GM08714 (cell line): Measurements from ENCODE around the gene UPK1A.
"Not testable (repeated sequence)": the region's sequence is repeated elsewhere in the genome, so short reads cannot be mapped to it uniquely, and the experiment has no call there.

Source experiments
- H3K4me3 ChIP-seq: fragments of 200-500 bp; sonication (Bioruptor generic); 2 replicates; pipeline ENCODE4 v1.5.1; 2014; ENCODE audit warnings: mild to moderate bottlenecking, low read length, inconsistent platforms
- ZNF274 ChIP-seq: IDR thresholded peaks from 2 replicates; pipeline ENCODE4 v1.6.1; 2012; ENCODE audit warnings: mild to moderate bottlenecking, low read depth, low read length

UPK1A gene

DNA sequence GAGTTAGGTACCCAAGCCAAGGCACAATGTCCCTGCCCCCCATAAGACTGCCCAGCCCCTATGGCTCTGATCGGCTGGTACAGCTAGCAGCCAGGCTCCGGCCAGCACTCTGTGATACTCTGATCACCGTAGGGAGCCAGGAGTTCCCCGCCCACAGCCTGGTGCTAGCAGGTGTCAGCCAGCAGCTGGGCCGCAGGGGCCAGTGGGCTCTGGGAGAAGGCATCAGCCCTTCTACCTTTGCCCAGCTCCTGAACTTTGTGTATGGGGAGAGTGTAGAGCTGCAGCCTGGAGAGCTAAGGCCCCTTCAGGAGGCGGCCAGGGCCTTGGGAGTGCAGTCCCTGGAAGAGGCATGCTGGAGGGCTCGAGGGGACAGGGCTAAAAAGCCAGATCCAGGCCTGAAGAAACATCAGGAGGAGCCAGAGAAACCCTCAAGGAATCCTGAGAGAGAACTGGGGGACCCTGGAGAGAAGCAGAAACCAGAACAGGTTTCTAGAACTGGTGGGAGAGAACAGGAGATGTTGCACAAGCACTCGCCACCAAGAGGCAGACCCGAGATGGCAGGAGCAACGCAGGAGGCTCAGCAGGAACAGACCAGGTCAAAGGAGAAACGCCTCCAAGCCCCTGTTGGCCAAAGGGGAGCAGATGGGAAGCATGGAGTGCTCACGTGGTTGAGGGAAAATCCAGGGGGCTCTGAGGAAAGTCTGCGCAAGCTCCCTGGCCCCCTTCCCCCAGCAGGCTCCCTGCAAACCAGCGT is 48.5 kb downstream of the UPK1A start:
- no peak for TF ChIP-seq ZNF274
- H3K4me3 ChIP-seq, result peak overlapping the region; percentile 49; the same call in 1 of the 2 replicates

DNA sequence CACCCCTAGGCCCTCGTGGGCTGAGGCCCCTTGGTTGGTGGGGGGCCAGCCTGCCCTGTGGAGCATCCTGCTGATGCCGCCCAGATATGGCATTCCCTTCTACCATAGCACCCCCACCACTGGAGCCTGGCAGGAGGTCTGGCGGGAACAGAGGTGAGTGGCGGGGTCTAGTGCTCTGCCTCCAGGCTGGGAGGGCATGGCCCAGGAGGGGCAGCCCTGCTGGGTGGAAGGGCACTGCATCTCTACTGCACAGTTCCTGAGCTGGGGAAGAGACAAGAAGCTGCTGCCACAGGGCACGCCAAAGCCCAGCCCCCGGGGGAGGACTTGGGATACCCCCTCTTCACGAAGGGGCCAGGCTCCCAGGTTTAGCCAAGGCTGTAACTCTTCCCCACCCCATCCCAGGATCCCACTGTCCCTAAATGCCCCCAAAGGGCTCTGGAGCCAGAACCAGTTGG is 49.1 kb downstream of the UPK1A start:
- no peak for TF ChIP-seq ZNF274
- H3K4me3 ChIP-seq, result peak overlapping the region; percentile 84; the same call in 1 of the 2 replicates

DNA sequence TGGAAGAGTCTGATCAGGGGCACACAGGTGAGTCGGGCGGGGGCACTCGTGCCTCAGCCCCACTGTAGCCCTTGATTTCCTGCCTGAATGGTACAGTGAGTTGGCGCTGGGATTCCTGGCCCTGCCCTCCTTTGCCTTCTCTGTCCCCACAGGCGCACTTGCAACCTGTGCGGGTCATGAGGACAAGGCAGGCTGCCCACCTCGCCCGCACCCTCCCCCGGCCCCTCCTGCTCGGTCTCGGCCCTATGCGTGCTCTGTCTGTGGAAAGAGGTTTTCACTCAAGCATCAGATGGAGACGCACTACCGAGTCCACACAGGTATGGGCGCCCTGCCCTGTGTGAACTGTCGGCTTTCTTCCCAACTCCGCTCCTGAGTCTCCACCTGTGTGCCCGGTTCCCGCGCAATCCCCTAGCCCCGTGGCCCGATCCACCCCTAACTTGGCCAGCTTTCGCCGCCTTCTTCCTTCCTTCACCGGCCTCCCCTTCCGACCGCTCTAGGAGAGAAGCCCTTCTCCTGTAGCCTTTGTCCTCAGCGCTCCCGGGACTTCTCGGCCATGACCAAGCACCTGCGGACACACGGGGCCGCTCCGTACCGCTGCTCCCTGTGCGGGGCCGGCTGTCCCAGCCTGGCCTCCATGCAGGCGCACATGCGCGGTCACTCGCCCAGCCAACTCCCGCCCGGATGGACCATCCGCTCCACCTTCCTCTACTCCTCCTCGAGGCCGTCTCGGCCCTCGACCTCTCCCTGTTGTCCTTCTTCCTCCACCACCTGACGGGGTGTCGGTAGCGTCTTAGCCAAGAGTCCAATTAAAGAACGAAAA is 49.9 kb downstream of the UPK1A start:
- H3K4me3 ChIP-seq, result peak overlapping the region; percentile 84
- TF ChIP-seq ZNF274, result no peak

DNA sequence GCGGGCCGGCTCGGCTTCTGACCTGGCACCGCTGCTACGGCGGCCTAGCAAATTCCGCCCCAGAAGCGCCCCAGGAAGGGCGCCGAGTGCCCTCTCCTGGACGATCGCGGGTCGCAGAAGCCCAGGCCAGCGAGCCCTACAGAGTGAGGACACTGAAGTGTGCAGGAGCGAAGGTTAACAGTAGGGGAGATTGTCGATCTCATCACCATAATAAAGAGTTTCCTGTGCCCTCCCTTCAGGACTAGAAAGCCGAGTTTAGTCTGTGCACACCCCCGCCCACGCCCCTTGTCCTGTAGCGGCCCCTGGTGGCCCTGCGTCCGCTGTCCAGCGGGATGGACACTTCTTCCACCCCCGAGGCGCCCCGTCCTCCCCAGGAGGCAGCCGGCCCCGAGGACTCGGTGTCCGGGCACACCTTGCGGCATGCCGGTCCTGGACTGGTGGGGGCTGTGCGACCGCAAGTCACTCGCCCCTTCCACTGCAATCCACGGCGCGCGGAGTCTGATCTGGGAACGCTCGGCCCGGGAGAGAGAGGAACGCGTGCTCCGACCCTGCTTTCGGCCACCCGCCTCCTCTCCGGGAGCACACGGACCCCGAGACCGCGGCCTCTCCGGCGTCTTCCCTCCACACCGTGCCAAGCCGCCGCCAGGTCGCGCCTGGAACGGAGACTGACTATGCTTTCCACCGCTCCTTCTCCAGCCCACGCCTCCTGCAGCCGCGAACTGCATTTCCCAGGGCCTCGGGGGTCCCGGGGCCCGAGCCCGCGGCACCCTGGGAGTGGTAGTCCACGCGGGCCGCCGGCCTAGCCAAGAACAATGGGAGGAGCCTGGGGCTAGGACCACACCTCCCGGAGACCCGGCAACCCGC is 50.7 kb downstream of the UPK1A start:
- peak overlapping the region; percentile 84 for H3K4me3 ChIP-seq
- no peak for TF ChIP-seq ZNF274

DNA sequence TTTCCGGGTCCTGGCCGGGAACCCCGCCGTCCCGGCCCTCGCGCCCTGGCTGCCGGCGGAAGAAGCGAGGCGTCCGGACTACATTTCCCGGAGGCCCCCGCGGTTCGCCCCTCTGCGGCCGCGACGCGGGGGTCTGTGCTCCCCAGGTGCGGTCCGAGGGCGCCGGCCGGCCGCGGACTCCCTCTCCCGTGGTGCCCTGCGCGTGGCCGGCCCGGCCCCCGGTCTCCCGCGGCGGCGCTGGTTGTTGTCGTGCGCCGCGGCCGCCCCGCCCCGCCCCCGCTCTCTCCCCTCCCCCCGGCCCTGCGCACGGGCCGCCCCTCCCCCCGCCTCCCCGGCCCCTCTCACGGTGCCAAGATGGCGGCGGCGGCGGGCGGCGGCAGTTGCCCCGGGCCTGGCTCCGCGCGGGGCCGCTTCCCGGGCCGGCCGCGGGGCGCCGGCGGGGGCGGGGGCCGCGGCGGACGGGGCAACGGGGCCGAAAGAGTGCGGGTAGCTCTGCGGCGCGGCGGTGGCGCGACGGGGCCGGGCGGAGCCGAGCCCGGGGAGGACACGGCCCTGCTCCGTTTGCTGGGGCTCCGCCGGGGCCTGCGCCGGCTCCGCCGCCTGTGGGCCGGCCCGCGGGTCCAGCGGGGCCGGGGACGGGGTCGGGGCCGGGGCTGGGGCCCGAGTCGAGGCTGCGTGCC is 51.5 kb downstream of the UPK1A start, which contains the start of gene KMT2B:
Gene KMT2B (plus strand): TSS at position 339 of the 680 bp plus-strand sequence. CDS start 16 bp downstream, at position 355.
- peak within 1 kb of the TSS; percentile 84 for H3K4me3 ChIP-seq
- TF ChIP-seq ZNF274, result no peak

DNA sequence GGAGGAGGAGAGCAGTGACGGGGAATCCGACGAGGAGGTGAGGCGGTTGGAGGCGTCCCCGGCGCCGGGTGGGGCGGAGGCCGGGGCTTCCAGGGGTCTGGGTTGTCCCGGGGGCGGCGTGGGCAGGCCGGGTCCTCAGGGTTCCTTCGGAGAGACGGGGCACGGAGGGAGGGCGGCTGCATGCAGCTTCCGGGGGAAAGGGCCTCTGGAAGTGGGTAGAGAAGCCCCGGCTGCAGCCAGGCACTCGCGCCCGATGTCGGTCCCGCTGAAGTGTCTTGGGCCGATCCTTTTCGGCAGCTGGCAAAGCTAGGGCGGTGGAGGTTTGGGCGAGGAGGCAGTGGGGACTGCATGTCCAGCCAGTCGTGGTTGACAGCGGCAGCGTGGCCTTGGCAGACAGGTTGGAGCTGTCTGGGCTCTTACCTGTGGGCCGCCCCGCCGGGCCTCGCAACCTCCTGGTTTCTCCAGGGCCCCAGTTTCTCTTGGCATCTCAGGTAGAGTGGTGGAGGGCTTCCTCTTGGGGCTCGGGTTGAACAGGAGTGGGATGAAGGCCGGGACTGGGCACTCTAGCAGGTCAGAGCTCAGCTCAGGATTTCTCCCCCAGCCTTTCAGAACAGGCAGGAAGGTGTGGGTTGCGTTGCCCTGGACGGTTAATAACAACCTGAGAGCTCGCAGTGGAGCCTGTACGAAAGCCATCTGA is 52.2 kb downstream of the UPK1A start:
- peak overlapping the region; percentile 83 for H3K4me3 ChIP-seq
- TF ChIP-seq ZNF274, result no peak

DNA sequence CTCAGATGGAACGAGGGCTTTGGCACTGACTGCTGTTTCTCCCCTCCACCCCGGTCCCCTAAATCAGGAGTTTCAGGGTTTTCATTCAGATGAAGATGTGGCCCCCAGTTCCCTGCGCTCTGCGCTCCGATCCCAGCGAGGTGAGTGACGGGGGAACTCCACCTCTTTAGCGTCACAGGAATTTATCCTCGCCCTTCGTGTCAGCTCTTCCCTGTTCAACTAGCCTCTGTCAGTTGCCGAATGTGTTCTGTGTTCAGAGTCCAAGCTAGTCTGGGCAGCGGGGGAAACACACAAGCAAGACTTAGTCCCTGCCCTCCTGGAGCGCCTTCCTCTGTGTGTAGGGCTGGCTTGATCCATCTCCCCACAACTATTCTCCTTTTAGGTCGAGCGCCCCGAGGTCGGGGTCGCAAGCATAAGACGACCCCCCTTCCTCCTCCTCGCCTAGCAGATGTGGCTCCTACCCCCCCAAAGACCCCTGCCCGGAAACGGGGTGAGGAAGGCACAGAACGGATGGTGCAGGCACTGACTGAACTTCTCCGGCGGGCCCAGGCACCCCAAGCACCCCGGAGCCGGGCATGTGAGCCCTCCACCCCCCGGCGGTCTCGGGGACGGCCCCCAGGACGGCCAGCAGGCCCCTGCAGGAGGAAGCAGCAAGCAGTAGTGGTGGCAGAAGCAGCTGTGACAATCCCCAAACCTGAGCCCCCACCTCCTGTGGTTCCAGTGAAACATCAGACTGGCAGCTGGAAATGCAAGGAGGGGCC is 53.3 kb downstream of the UPK1A start:
- no peak for TF ChIP-seq ZNF274
- H3K4me3 ChIP-seq, result peak overlapping the region; percentile 83; the same call in 1 of the 2 replicates

DNA sequence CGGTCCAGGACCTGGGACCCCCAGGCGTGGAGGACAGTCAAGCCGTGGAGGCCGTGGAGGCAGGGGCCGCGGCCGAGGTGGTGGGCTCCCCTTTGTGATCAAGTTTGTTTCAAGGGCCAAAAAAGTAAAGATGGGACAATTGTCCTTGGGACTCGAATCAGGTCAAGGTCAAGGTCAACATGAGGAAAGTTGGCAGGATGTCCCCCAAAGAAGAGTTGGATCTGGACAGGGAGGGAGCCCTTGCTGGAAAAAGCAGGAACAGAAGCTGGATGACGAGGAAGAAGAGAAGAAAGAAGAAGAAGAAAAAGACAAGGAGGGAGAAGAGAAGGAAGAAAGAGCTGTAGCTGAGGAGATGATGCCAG is 53.8 kb downstream of the UPK1A start:
- no peak for TF ChIP-seq ZNF274
- H3K4me3 ChIP-seq, result no peak overlapping the region

DNA sequence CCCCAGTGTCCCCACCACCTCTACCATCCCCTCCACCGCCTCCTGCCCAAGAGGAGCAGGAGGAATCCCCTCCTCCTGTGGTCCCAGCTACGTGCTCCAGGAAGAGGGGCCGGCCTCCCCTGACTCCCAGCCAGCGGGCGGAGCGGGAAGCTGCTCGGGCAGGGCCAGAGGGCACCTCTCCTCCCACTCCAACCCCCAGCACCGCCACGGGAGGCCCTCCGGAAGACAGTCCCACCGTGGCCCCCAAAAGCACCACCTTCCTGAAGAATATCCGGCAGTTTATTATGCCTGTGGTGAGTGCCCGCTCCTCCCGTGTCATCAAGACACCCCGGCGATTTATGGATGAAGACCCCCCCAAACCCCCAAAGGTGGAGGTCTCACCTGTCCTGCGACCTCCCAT is 54.3 kb downstream of the UPK1A start:
- no peak overlapping the region for H3K4me3 ChIP-seq
- TF ChIP-seq ZNF274, result no peak

DNA sequence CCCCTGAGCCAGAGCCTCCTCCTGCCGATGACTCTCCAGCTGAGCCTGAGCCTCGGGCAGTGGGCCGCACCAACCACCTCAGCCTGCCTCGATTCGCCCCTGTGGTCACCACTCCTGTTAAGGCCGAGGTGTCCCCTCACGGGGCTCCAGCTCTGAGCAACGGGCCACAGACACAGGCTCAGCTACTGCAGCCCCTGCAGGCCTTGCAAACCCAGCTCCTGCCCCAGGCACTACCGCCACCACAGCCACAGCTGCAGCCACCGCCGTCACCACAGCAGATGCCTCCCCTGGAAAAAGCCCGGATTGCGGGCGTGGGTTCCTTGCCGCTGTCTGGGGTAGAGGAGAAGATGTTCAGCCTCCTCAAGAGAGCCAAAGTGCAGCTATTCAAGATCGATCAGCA is 55.1 kb downstream of the UPK1A start:
- TF ChIP-seq ZNF274, result no peak

DNA sequence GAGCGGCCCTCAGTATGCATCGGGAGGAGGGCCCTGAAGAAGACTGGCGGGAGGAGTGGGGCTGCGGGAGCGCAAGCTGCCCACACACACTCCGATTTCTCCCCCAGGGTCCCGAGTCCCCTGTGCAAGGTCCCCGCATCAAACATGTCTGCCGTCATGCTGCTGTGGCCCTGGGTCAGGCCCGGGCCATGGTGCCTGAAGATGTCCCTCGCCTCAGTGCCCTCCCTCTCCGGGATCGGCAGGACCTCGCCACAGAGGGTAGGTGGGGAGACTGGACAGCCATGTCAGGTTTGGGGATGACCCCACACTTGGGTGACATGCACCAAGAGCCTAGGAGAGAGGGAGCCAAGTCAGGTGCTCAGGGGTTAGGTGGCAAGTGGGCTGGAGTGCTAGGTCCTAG is 56.1 kb downstream of the UPK1A start:
- no peak for TF ChIP-seq ZNF274
- H3K4me3 ChIP-seq, result no peak overlapping the region

More for the DNA sequence above, 55.1 kb downstream of the UPK1A start:
- no peak overlapping the region for H3K4me3 ChIP-seq

DNA sequence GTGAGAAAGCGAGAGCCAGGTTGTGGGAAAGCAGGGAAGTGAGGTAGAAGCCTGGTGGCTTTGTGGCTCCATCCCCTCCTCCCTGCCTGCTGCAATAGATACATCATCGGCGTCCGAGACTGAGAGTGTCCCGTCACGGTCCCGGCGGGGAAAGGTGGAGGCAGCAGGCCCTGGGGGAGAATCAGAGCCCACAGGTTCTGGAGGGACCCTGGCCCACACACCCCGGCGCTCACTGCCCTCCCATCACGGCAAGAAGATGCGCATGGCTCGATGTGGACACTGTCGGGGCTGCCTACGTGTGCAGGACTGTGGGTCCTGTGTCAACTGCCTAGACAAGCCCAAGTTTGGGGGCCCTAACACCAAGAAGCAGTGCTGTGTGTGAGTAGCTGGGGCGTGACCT is 56.6 kb downstream of the UPK1A start:
- no peak overlapping the region for H3K4me3 ChIP-seq
- TF ChIP-seq ZNF274, result no peak

DNA sequence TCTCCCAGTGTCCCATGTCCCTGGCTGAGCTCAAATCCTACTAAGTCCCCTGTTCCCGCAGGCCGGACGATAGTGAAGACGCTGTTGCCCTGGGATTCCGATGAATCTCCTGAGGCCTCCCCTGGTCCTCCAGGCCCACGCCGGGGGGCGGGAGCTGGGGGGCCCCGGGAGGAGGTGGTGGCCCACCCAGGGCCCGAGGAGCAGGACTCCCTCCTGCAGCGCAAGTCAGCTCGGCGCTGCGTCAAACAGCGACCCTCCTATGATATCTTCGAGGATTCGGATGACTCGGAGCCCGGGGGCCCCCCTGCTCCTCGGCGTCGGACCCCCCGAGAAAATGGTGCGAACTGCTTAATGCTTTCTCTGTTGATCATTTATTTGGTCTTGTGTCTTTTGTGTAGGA is 57.4 kb downstream of the UPK1A start:
- H3K4me3 ChIP-seq, result no peak overlapping the region
- TF ChIP-seq ZNF274, result no peak

DNA sequence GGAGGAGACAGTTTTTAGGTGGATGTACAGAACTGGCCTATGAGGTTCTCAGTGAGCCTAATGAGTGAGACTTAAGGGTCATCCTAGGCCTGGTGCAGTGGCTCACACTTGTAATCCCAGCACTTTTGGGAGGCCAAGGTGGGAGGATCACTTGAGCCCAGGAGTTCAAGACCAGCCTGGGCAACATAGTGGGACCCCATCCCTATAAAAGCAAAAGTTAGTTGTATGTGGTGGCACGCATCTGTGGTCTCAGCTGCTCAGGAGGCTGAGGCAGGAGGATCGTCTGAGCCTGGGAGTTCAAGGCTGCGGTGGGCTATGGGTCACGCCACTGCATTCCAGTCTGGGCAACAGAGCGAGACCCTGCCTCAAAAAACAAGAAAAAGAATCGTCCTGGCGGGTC is 57.8 kb downstream of the UPK1A start:
- H3K4me3 ChIP-seq, result not testable (repeated sequence)
